Measurements from ENCODE around the gene FBLN2. TPM values are rescaled to one million over a fixed set of nuclear protein-coding genes. Genes with fewer than 3 reads are reported as not detected.
A peak's percentile ranks its signal among the peaks of the same experiment; 100 is the strongest.

The FBLN2 gene
- total and polyA plus RNA-seq, 10 of the 15 experiments (the other 5 are each of a cell fraction or from before 2014, with no cell fraction given), result 0.03 to 0.41 (median 0.12) TPM; not detected in 2

DNA sequence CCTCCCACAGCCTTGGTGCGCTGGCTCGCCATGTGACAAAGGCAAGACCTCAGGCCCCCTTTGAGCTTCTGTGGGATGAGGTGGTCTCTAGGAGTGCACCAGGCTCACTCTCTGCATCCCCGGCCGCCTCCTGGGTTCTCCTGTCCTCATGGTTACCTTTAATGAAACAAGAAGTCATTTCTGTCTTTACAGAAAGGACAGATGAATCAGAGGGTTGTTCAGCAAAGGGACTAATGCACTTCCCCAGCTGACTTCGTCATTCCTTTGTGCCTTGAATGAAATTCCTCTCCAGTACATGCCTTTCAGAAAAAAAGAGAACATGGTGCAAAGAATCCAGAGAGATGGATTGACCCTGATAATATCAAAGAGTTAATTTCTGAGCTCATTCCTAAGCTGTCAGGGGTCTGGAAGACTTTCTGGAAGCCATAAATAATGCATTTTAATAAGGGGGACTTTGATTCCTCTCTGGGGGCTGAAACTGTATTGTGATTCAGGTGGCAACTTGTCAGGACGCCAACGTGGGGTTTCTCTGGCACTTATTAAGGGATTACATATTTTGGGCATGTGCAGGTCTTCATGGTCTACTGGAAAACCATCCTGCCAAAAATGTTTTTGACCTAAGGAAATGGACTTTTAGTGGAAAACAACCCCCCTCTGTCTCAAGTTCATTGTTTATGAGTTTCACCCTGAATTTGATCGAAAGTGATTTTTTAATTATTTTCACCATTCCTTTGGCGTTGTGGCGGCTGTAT lies 122.7 kb downstream of the FBLN2 start:
- WGBS (ENCODE audit: insufficient coverage, insufficient replicate concordance, low lambda C conversion rate, missing lambda C conversion rate), result 6% methylated on average over 10 of the region's 10 CpGs
- in situ Hi-C loops (cut with MboI), result no loop called here
- RAD21 ChIA-PET (ENCODE audit: unreplicated experiment), result no interaction called here

DNA sequence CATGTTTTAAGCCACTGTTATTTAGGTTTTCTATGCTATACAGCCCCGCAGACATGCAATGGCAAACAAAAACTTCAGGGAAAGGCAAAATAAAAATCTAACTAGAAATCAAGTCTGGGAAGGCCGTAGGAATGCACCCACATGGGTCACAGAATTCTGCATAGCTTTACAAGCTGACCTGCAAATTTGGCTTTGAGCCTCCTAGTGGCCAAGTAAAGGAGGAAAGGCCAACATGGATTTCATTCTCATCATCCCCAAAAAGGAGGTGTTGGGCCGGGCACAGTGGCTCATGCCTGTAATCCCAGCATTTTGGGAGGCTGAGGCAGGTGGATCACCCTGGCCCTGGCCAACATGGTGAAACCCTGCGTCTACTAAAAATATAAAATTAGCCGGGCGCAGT lies 124.3 kb downstream of the FBLN2 start:
- POLR2A ChIA-PET, result no interaction called here
- no TSS peak for BruUV-seq (replicated peaks)
- TF ChIP-seq, protein P1, sequence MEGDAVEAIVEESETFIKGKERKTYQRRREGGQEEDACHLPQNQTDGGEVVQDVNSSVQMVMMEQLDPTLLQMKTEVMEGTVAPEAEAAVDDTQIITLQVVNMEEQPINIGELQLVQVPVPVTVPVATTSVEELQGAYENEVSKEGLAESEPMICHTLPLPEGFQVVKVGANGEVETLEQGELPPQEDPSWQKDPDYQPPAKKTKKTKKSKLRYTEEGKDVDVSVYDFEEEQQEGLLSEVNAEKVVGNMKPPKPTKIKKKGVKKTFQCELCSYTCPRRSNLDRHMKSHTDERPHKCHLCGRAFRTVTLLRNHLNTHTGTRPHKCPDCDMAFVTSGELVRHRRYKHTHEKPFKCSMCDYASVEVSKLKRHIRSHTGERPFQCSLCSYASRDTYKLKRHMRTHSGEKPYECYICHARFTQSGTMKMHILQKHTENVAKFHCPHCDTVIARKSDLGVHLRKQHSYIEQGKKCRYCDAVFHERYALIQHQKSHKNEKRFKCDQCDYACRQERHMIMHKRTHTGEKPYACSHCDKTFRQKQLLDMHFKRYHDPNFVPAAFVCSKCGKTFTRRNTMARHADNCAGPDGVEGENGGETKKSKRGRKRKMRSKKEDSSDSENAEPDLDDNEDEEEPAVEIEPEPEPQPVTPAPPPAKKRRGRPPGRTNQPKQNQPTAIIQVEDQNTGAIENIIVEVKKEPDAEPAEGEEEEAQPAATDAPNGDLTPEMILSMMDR (IDR thresholded peaks at IDR 0.05 in 2 of 3, conservative IDR thresholded peaks at IDR 0.05 in 1 of 3; ENCODE audit: control insufficient read depth in 2 of 3, extremely low read depth in 1 of 3, insufficient read depth in 1 of 3, low read depth in 3 of 3, low read length in 3 of 3), result peak; percentile 11 to 37 (median 19); a peak in 3 of 6 replicates
- TF ChIP-seq YBX1 (IDR thresholded peaks at IDR 0.05) (no peak), ZBED1 (IDR thresholded peaks at IDR 0.05; ENCODE audit: borderline replicate concordance) (no peak), ZSCAN29 (IDR thresholded peaks at IDR 0.05) (no peak), HDAC2 (IDR thresholded peaks at IDR 0.05) (no peak), MEF2A (IDR thresholded peaks at IDR 0.05; ENCODE audit: insufficient read depth, low read depth, low read length) (no peak)
- Histone ChIP-seq H3K4me1 (ENCODE audit: control insufficient read depth, insufficient read depth, low read length) (no peaks in the 10 kb centered on the region), H3K27ac (ENCODE audit: control insufficient read depth, insufficient read depth) (no peak overlapping the region), H3K36me3 (ENCODE audit: control insufficient read depth in 2 of 2, insufficient read depth in 2 of 2, low read length in 1 of 2) (no peaks in the 10 kb centered on the region), H3K79me2 (ENCODE audit: control insufficient read depth, insufficient read depth, low read length) (no peaks in the 10 kb centered on the region), H4K20me1 (ENCODE audit: control insufficient read depth, insufficient read depth) (no peaks in the 10 kb centered on the region), H3K9ac (ENCODE audit: control insufficient read depth, insufficient read depth, low read length) (no peak overlapping the region), H3K4me2 (ENCODE audit: control insufficient read depth, insufficient read depth) (no peak overlapping the region), H3K9me3 (replicated peaks; ENCODE audit: control insufficient read depth, insufficient read depth, low read length) (no peaks in the 10 kb centered on the region), H3K4me3 (no peak overlapping the region), H2AFZ (ENCODE audit: control insufficient read depth, low read depth, low read length) (no peak overlapping the region), H3K27me3 (replicated peaks in 1 of 2; ENCODE audit: control insufficient read depth in 2 of 2, insufficient read depth in 2 of 2, low read length in 1 of 2) (no peaks in the 10 kb centered on the region)
- DNase-seq (ENCODE audit: low read depth, low spot score) (no peak), ATAC-seq (no peak), FAIRE-seq (no peak)
- intact Hi-C loops (cut with micrococcal nuclease; ENCODE audit: unreplicated experiment) (no loop called here), in situ Hi-C loops (cut with MboI) (no loop called here)
- WGBS (ENCODE audit: insufficient coverage, insufficient replicate concordance, low lambda C conversion rate, missing lambda C conversion rate), result 61% methylated on average over 6 of the region's 6 CpGs
- CTCF ChIA-PET, result interaction anchor here (0.7 kb wide), 1 partner anchor 14 kb away, joined by 3 read pairs; no protein-coding TSS in a partner anchor
- RAD21 ChIA-PET (ENCODE audit: unreplicated experiment), result no interaction called here
- SMC1A ChIA-PET (ENCODE audit: uncharacterized antibody, unreplicated experiment), result no interaction called here

More for the DNA sequence above, 122.7 kb downstream of the FBLN2 start:
- no peak overlapping the region for H3K4me2 ChIP-seq (ENCODE audit: control insufficient read depth, insufficient read depth)
- no peaks in the 10 kb centered on the region for H3K36me3 ChIP-seq (ENCODE audit: control insufficient read depth in 2 of 2, insufficient read depth in 2 of 2, low read length in 1 of 2)
- no peak overlapping the region for H3K4me3 ChIP-seq
- no peaks in the 10 kb centered on the region for H3K4me1 ChIP-seq (ENCODE audit: control insufficient read depth, insufficient read depth, low read length)
- no peaks in the 10 kb centered on the region for H3K9me3 ChIP-seq (replicated peaks; ENCODE audit: control insufficient read depth, insufficient read depth, low read length)
- no peaks in the 10 kb centered on the region for H3K27me3 ChIP-seq (replicated peaks in 1 of 2; ENCODE audit: control insufficient read depth in 2 of 2, insufficient read depth in 2 of 2, low read length in 1 of 2)
- intact Hi-C loops (cut with micrococcal nuclease; ENCODE audit: unreplicated experiment), result no loop called here
- TF ChIP-seq, protein P2, sequence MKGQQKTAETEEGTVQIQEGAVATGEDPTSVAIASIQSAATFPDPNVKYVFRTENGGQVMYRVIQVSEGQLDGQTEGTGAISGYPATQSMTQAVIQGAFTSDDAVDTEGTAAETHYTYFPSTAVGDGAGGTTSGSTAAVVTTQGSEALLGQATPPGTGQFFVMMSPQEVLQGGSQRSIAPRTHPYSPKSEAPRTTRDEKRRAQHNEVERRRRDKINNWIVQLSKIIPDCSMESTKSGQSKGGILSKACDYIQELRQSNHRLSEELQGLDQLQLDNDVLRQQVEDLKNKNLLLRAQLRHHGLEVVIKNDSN (IDR thresholded peaks at IDR 0.05; ENCODE audit: borderline replicate concordance, extremely low read length, insufficient read depth, low read depth, low read length), result no peak
- H3K9ac ChIP-seq (ENCODE audit: control insufficient read depth, insufficient read depth, low read length), result no peak overlapping the region
- no peak overlapping the region for H3K27ac ChIP-seq (ENCODE audit: control insufficient read depth, insufficient read depth)
- no peak for ATAC-seq
- no peak for FAIRE-seq
- no peaks in the 10 kb centered on the region for H4K20me1 ChIP-seq (ENCODE audit: control insufficient read depth, insufficient read depth)
- ChIA-PET POLR2A (no interaction called here), SMC1A (ENCODE audit: uncharacterized antibody, unreplicated experiment) (no interaction called here), CTCF (no interaction called here)
- no peaks in the 10 kb centered on the region for H3K79me2 ChIP-seq (ENCODE audit: control insufficient read depth, insufficient read depth, low read length)
- no peak overlapping the region for H2AFZ ChIP-seq (ENCODE audit: control insufficient read depth, low read depth, low read length)
- no TSS peak for BruUV-seq (replicated peaks)
- DNase-seq (ENCODE audit: low read depth, low spot score), result no peak

All from GM12878 (cell line).